H9 (cell line): Measurements from ENCODE around the gene TRMT112. TPM values are rescaled to one million over a fixed set of nuclear protein-coding genes. Genes with fewer than 3 reads are reported as not detected.

Source experiments
- DNase-seq: peaks from one replicate; pipeline ENCODE4 v3.0.0-alpha.2; 2017
- H2AFZ ChIP-seq: one replicate; pipeline ENCODE4 v1.6.1; 2013; ENCODE audit warnings: mild to moderate bottlenecking, low read length, control low read depth, moderate library complexity
- H2AK5ac ChIP-seq: 2 replicates; pipeline ENCODE4 v1.6.1; 2013; ENCODE audit warnings: low read length, control low read depth, mixed read lengths; ENCODE audit not compliant: insufficient read length
- H2BK120ac ChIP-seq: one replicate; pipeline ENCODE4 v1.6.1; 2013; ENCODE audit warnings: low read depth, mild to moderate bottlenecking, low read length, control low read depth, inconsistent platforms; ENCODE audit not compliant: poor library complexity, severe bottlenecking
- H2BK12ac ChIP-seq: 2 replicates; pipeline ENCODE4 v1.6.1; 2013; ENCODE audit warnings: low read length, control low read depth, mixed read lengths, low read depth; ENCODE audit not compliant: insufficient read length
- H2BK15ac ChIP-seq: 2 replicates; pipeline ENCODE4 v1.6.1; 2013; ENCODE audit warnings: low read depth, low read length, control low read depth
- H2BK20ac ChIP-seq: one replicate; pipeline ENCODE4 v1.6.1; 2013; ENCODE audit warnings: low read depth, mild to moderate bottlenecking, low read length, control low read depth, inconsistent platforms; ENCODE audit not compliant: poor library complexity, severe bottlenecking
- H2BK5ac ChIP-seq: 2 replicates; pipeline ENCODE4 v1.6.1; 2013; ENCODE audit warnings: low read length, control low read depth, mixed read lengths; ENCODE audit not compliant: insufficient read length
- H3K14ac ChIP-seq: 2 replicates; pipeline ENCODE4 v1.6.1; 2013; ENCODE audit warnings: low read length, control low read depth; ENCODE audit not compliant: insufficient read depth
- H3K18ac ChIP-seq: 2 replicates; pipeline ENCODE4 v1.6.1; 2013; ENCODE audit warnings: low read depth, mild to moderate bottlenecking, mixed read lengths, low read length, control low read depth; ENCODE audit not compliant: insufficient read length
- H3K23ac ChIP-seq: 2 replicates; pipeline ENCODE4 v1.6.1; 2013; ENCODE audit warnings: low read length, control low read depth, mixed read lengths, low read depth; ENCODE audit not compliant: insufficient read length
- H3K23me2 ChIP-seq: 2 replicates; pipeline ENCODE4 v1.6.1; 2013; ENCODE audit warnings: low read depth, mild to moderate bottlenecking, mixed read lengths, low read length, control low read depth; ENCODE audit not compliant: insufficient read length, poor library complexity, severe bottlenecking
- H3K27ac ChIP-seq: 2 replicates; pipeline ENCODE4 v1.5.1; 2013; ENCODE audit warnings: low read length, control low read depth, mixed read lengths, low read depth; ENCODE audit not compliant: insufficient read length
- H3K27me3 ChIP-seq: 2 replicates; pipeline ENCODE4 v1.6.1; 2013; ENCODE audit warnings: low read length, control low read depth, inconsistent platforms; ENCODE audit not compliant: insufficient read depth
- H3K4ac ChIP-seq: 2 replicates; pipeline ENCODE4 v1.6.1; 2013; ENCODE audit warnings: low read depth, mild to moderate bottlenecking, control low read depth, inconsistent platforms, low read length, moderate library complexity
- H3K4me1 ChIP-seq: 2 replicates; pipeline ENCODE4 v1.6.1; 2013; ENCODE audit warnings: low read length, control low read depth, inconsistent platforms; ENCODE audit not compliant: insufficient read depth
- H3K4me2 ChIP-seq: 2 replicates; pipeline ENCODE4 v1.6.1; 2013; ENCODE audit warnings: low read length, control low read depth, mixed read lengths; ENCODE audit not compliant: insufficient read length, insufficient read depth
- H3K56ac ChIP-seq: 2 replicates; pipeline ENCODE4 v1.6.1; 2013; ENCODE audit warnings: low read depth, mild to moderate bottlenecking, mixed read lengths, low read length, control low read depth; ENCODE audit not compliant: insufficient read length
- H3K79me1 ChIP-seq: 2 replicates; pipeline ENCODE4 v1.6.1; 2013; ENCODE audit warnings: low read depth, mild to moderate bottlenecking, moderate library complexity, low read length, control low read depth, inconsistent platforms; ENCODE audit not compliant: insufficient read depth, poor library complexity, severe bottlenecking
- H3K79me2 ChIP-seq: 2 replicates; pipeline ENCODE4 v1.6.1; 2013; ENCODE audit warnings: low read length, control low read depth, inconsistent platforms; ENCODE audit not compliant: insufficient read depth
- H3K9ac ChIP-seq: 2 replicates; pipeline ENCODE4 v1.6.1; 2013; ENCODE audit warnings: low read length, control low read depth, mixed read lengths; ENCODE audit not compliant: insufficient read length; ENCODE audit errors: extremely low read depth
- H3K9me3 ChIP-seq: one replicate; pipeline ENCODE4 v1.6.1; 2013; ENCODE audit warnings: low read depth, low read length, inconsistent platforms; ENCODE audit not compliant: control insufficient read depth
- H3T11ph ChIP-seq: one replicate; pipeline ENCODE4 v1.6.1; 2013; ENCODE audit warnings: mild to moderate bottlenecking, low read length, control low read depth, inconsistent platforms
- H4K20me1 ChIP-seq: one replicate; pipeline ENCODE4 v1.6.1; 2013; ENCODE audit not compliant: control insufficient read depth, insufficient read length, insufficient read depth
- H4K5ac ChIP-seq: 2 replicates; pipeline ENCODE4 v1.6.1; 2013; ENCODE audit warnings: low read depth, mild to moderate bottlenecking, mixed read lengths, low read length, control low read depth; ENCODE audit not compliant: insufficient read length
- H4K8ac ChIP-seq: replicated peaks from 2 replicates; pipeline ENCODE4 v1.6.1; 2013; ENCODE audit warnings: low read length, control low read depth, mixed read lengths, low read depth; ENCODE audit not compliant: insufficient read length
- H4K91ac ChIP-seq: 2 replicates; pipeline ENCODE4 v1.6.1; 2013; ENCODE audit warnings: low read depth, mild to moderate bottlenecking, moderate library complexity, mixed read lengths, low read length, control low read depth; ENCODE audit not compliant: insufficient read length
- H3K27ac Mint-ChIP-seq, 3 experiments: 2 replicates in 2 of 3; 3 replicates in 1 of 3; pipeline ENCODE4 v1.8.0; 2020 to 2021; ENCODE audit warnings: mixed read lengths in 3 of 3, mild to moderate bottlenecking in 1 of 3, moderate library complexity in 1 of 3
- H3K27me3 Mint-ChIP-seq: 2 replicates; pipeline ENCODE4 v1.8.0; 2021; ENCODE audit warnings: low read depth, mild to moderate bottlenecking, moderate library complexity, mixed read lengths
- H3K36me3 Mint-ChIP-seq, 3 experiments: 2 replicates in 2 of 3; 3 replicates in 1 of 3; pipeline ENCODE4 v1.8.0; 2020 to 2021; ENCODE audit warnings: low read depth in 3 of 3, mixed read lengths in 3 of 3; ENCODE audit not compliant: insufficient read depth in 1 of 3
- H3K4me1 Mint-ChIP-seq, 2 experiments: 2 replicates each; pipeline ENCODE4 v1.8.0; 2020; ENCODE audit warnings: mixed read lengths in 2 of 2
- H3K4me3 Mint-ChIP-seq, 2 experiments: 2 replicates in 1 of 2; 3 replicates in 1 of 2; pipeline ENCODE4 v1.8.0; 2020 to 2021; ENCODE audit warnings: mild to moderate bottlenecking in 2 of 2, mixed read lengths in 2 of 2, moderate library complexity in 1 of 2
- H3K9me3 Mint-ChIP-seq, 2 experiments: 2 replicates in 1 of 2; 3 replicates in 1 of 2; pipeline ENCODE4 v1.8.0; 2020; ENCODE audit warnings: mild to moderate bottlenecking in 2 of 2, mixed read lengths in 2 of 2, moderate library complexity in 1 of 2
- CTCF ChIP-seq: fragments of 200-600 bp; sonication (generic); conservative IDR thresholded peaks from 3 replicates; pipeline ENCODE4 v1.8.0; 2021; ENCODE audit warnings: antibody characterized with exemption, mild to moderate bottlenecking
- WGBS: extraction: QIAGEN DNeasy Blood & Tissue Kit; methylation state at CpG from one replicate; pipeline ENCODE4 v1.1.7; 2013; ENCODE audit warnings: missing lambda C conversion rate, low lambda C conversion rate, mixed read lengths; ENCODE audit not compliant: insufficient read length; ENCODE audit errors: extremely low coverage; 5-methylcytosine and 5-hydroxymethylcytosine counted together
- total RNA-seq: library from RNA; stranded (reverse); gene quantifications from 2 replicates; pipeline ENCODE4 v1.2.1, GENCODE V29; 2021

TRMT112 gene
- total RNA-seq, 1 experiment from 2014 or later: 315 TPM

GRCh38 chr11:64290352-64291261 lies 26.8 kb downstream of the TRMT112 start:
- peaks cover 50% of the 10 kb centered on the region for H3K27me3 ChIP-seq
- no peak overlapping the region for H3K9ac ChIP-seq

More at GRCh38 chr11:64290352-64291261, 26.8 kb downstream of the TRMT112 start:
- H4K20me1 ChIP-seq: no peaks in the 10 kb centered on the region
- H3K14ac ChIP-seq: no peak overlapping the region
- H3T11ph ChIP-seq: no peak overlapping the region
- Mint-ChIP-seq H3K4me3 (peak overlapping the region; percentile 36 to 78), H3K36me3 (peaks cover 0 to 2% (median 0%) of the 10 kb centered on the region in 3 experiments; a peak in 3 of 7 replicates), H3K4me1 (peaks cover 12 to 13% of the 10 kb centered on the region in 2 experiments), H3K27ac (no peak overlapping the region), H3K27me3 (peaks cover 68% of the 10 kb centered on the region), H3K9me3 (no peaks in the 10 kb centered on the region; a peak in 2 of 5 replicates)
- no peak overlapping the region for H2BK120ac ChIP-seq
- H3K23ac ChIP-seq: no peak overlapping the region
- no peak overlapping the region for H4K8ac ChIP-seq
- H2BK12ac ChIP-seq: no peak overlapping the region
- H4K91ac ChIP-seq: no peak overlapping the region
- H2BK5ac ChIP-seq: no peak overlapping the region
- no peak overlapping the region for H3K56ac ChIP-seq
- no peak for TF ChIP-seq CTCF
- H3K23me2 ChIP-seq: peaks cover 6% of the 10 kb centered on the region
- H2BK20ac ChIP-seq: no peak overlapping the region
- no peak overlapping the region for H2BK15ac ChIP-seq
- no peak overlapping the region for H3K18ac ChIP-seq
- H3K4ac ChIP-seq: no peak overlapping the region
- DNase-seq: no peak
- no peak overlapping the region for H4K5ac ChIP-seq
- H3K4me1 ChIP-seq: no peaks in the 10 kb centered on the region
- H2AFZ ChIP-seq: no peak overlapping the region
- no peak overlapping the region for H3K27ac ChIP-seq
- H3K4me2 ChIP-seq: peak overlapping the region; percentile 58
- WGBS: no CpG with 5 or more reads among the region's 10 CpGs
- no peak overlapping the region for H2AK5ac ChIP-seq
- no peaks in the 10 kb centered on the region for H3K79me1 ChIP-seq
- no peaks in the 10 kb centered on the region for H3K79me2 ChIP-seq
- no peaks in the 10 kb centered on the region for H3K9me3 ChIP-seq
